Esophagus muscularis mucosa (tissue), 4 donors: ENCODE results near the gene ASB4. TPM values are rescaled to one million over a fixed set of nuclear protein-coding genes. Genes with fewer than 3 reads are reported as not detected.

Experiments
- DNase-seq: peaks from one replicate; pipeline ENCODE4 v3.0.0-alpha.2; 2017; ENCODE audit errors: extremely low spot score
- H3K27ac ChIP-seq, 4 donors: fragments of 200-600 bp; sonication (generic); replicated peaks in 1 of 4; 1 replicate in 3 of 4; 2 replicates in 1 of 4; pipeline ENCODE4 v1.5.1; 2016 to 2019; ENCODE audit warnings: mild to moderate bottlenecking in 1 of 4
- H3K27me3 ChIP-seq, 4 donors: fragments of 200-600 bp; sonication (generic); one replicate each; pipeline versions ENCODE4 v1.5.1 to v1.6.0; 2016 to 2019
- H3K36me3 ChIP-seq, 4 donors: fragments of 200-600 bp; sonication (generic); one replicate each; pipeline ENCODE4 v1.5.1; 2016 to 2019
- H3K4me1 ChIP-seq, 4 donors: fragments of 200-600 bp; sonication (generic); one replicate each; pipeline ENCODE4 v1.5.1; 2016 to 2019
- H3K4me3 ChIP-seq, 4 donors: fragments of 200-600 bp; sonication (generic); 1 replicate in 2 of 4; 2 replicates in 2 of 4; pipeline ENCODE4 v1.5.1; 2016 to 2019; ENCODE audit warnings: mild to moderate bottlenecking in 4 of 4, moderate library complexity in 1 of 4
- H3K9me3 ChIP-seq, 4 donors: fragments of 200-600 bp; sonication (generic); 1 replicate in 3 of 4; 2 replicates in 1 of 4; pipeline ENCODE4 v1.5.1; 2016 to 2019
- EP300 ChIP-seq: sonication (generic); formaldehyde crosslinking; IDR thresholded peaks from one replicate; pipeline ENCODE4 v1.6.1; 2017; ENCODE audit warnings: antibody characterized with exemption
- POLR2A ChIP-seq: fragments of 450-650 bp; IDR thresholded peaks from one replicate; pipeline ENCODE4 v1.6.1; 2017; ENCODE audit warnings: antibody characterized with exemption, moderate library complexity, mild to moderate bottlenecking, low read depth
- POLR2AphosphoS5 ChIP-seq, 2 donors: sonication (generic); formaldehyde crosslinking; IDR thresholded peaks; one replicate each; pipeline ENCODE4 v1.6.1; 2017; ENCODE audit warnings: antibody characterized with exemption in 2 of 2
- WGBS: methylation state at CpG from one replicate; pipeline ENCODE4 v1.1.5; 2018; 5-methylcytosine and 5-hydroxymethylcytosine counted together
- intact Hi-C: fragments of 100-400 bp; cut with DNase I; formaldehyde crosslinking; loops from one replicate; pipeline ENCODE4 v1.15.1; 2023
- total RNA-seq, 4 donors: library from RNA; depleted of rRNA; stranded (reverse); fragments of >200 nt; gene quantifications; one replicate each; pipeline versions ENCODE4 v1.1.0 to v1.2.1, GENCODE V29; 2016
- TF ChIP-seq, protein P1 (sequence below), 3 experiments: fragments of 200-600 bp in 2 of 3; fragments of 450-650 bp in 1 of 3; sonication (generic) in 2 of 3; IDR thresholded peaks; one replicate each; pipeline ENCODE4 v1.5.1; 2017 to 2019; ENCODE audit warnings: antibody characterized with exemption in 3 of 3, mild to moderate bottlenecking in 2 of 3, moderate library complexity in 1 of 3

The ASB4 gene
- total RNA-seq, 4 donors from 2014 or later, result under 0.01 to 0.32 TPM; not detected in 2

- H3K4me1 ChIP-seq, result peaks cover 0 to 8% (median 2%) of the 10 kb centered on the region in 4 donors
- no peak for DNase-seq
- H3K27me3 ChIP-seq, result no peaks in the 10 kb centered on the region
- no peaks in the 10 kb centered on the region for H3K9me3 ChIP-seq
- H3K27ac ChIP-seq, result no peak overlapping the region
- TF ChIP-seq POLR2A (no peak), EP300 (no peak), POLR2AphosphoS5 (IDR thresholded peaks at IDR 0.05) (no peak)
- TF ChIP-seq, protein P1, sequence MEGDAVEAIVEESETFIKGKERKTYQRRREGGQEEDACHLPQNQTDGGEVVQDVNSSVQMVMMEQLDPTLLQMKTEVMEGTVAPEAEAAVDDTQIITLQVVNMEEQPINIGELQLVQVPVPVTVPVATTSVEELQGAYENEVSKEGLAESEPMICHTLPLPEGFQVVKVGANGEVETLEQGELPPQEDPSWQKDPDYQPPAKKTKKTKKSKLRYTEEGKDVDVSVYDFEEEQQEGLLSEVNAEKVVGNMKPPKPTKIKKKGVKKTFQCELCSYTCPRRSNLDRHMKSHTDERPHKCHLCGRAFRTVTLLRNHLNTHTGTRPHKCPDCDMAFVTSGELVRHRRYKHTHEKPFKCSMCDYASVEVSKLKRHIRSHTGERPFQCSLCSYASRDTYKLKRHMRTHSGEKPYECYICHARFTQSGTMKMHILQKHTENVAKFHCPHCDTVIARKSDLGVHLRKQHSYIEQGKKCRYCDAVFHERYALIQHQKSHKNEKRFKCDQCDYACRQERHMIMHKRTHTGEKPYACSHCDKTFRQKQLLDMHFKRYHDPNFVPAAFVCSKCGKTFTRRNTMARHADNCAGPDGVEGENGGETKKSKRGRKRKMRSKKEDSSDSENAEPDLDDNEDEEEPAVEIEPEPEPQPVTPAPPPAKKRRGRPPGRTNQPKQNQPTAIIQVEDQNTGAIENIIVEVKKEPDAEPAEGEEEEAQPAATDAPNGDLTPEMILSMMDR (IDR thresholded peaks at IDR 0.05), result peak in 1 of 3 experiments; percentile 3
- WGBS, result 60% methylated on average over 18 of the region's 18 CpGs
- H3K36me3 ChIP-seq, result no peaks in the 10 kb centered on the region
- no peak overlapping the region for H3K4me3 ChIP-seq
- intact Hi-C loops, result no loop called here
Measured at GRCh38 chr7:95478272-95479037, 7.3 kb upstream of the ASB4 start.

DNA sequence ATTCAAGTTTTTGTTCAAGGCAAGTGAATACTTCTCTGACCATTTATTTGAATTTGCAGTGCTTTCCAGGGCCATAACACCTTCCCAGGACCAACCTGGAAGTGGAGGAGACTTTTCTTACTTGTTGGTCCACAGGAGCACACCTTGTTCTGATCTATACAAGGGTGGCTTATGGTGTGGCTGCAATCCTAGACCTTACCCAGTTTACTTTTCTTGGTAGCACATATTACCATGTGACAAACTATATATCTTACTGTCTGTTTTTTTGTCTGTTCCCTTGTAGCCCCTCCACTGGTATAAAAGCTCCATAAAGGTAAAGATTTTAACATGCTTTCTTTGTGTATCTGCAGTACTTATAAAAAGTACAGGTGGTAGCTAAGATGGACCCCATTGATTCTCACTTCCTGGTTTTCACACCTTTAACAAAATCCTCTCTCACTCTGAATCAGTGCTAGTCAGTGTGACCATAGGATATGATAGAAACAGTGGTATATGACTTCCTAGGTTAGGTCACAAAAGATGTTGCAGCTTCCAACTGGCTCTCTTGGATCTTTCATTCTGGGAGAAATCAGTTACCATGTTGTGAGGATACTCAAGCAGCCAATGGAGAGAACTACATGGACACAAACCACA is 5.6 kb upstream of the ASB4 start:
- H3K27me3 ChIP-seq, result no peaks in the 10 kb centered on the region
- intact Hi-C loops, result no loop called here
- TF ChIP-seq EP300, result no peak
- no peak for TF ChIP-seq POLR2A
- TF ChIP-seq POLR2AphosphoS5 (IDR thresholded peaks at IDR 0.05), result no peak
- TF ChIP-seq, protein P1 (IDR thresholded peaks at IDR 0.05), result no peak
- no peak for DNase-seq
- peaks cover 0 to 8% (median 2%) of the 10 kb centered on the region in 4 donors for H3K4me1 ChIP-seq
- H3K9me3 ChIP-seq, result no peaks in the 10 kb centered on the region
- no peak overlapping the region for H3K4me3 ChIP-seq
- H3K27ac ChIP-seq, result no peak overlapping the region
- H3K36me3 ChIP-seq, result no peaks in the 10 kb centered on the region

DNA sequence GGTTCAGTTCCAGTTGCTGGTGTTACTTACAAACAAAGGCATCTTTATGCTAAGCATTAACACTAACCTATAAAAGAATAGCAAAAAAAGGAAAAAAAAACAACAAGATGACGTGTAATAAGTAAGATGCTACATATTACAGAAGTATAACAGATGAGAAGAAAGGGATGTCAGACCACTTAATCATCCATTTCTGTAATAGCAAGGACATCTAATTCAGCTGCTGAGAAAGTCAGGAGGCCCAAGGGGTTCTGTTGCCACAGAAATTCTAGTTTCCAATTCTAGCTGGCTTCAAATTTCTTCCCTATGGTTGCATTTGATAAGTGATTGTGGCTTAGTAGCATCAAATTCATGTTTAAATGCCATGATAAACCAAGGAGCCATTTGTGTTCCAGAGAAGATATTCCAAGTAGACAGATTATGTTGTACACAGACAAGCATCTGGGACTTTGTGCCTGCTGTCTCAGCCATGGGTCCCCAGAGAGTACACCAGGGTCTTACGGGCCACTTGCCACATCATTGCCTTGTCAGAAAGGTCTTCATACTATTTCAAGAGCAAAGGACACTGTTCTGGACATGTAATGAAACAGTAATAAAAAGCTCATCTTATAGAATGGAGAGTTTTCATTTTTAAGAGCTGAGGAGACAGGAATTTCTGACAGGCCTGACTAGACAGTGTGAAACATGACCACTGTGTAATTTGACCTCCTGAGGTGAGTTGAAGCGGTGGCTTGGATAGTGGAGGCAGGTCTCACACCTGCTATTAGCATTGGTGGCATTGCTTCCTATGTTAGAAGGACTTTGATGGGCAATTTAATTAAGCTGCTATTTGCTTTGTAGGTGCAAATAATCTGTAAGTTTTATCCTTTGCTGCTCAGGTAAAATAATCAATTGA is 4.2 kb upstream of the ASB4 start:
- DNase-seq, result no peak
- Histone ChIP-seq H3K36me3 (no peaks in the 10 kb centered on the region), H3K27me3 (no peaks in the 10 kb centered on the region), H3K4me1 (peaks cover 0 to 8% (median 2%) of the 10 kb centered on the region in 4 donors), H3K4me3 (no peak overlapping the region), H3K27ac (no peak overlapping the region), H3K9me3 (no peaks in the 10 kb centered on the region)
- WGBS, result 79% methylated on average over 3 of the region's 3 CpGs
- TF ChIP-seq POLR2AphosphoS5 (IDR thresholded peaks at IDR 0.05) (no peak), POLR2A (no peak), EP300 (no peak)
- TF ChIP-seq, protein P1 (IDR thresholded peaks at IDR 0.05), result no peak
- intact Hi-C loops, result no loop called here

DNA sequence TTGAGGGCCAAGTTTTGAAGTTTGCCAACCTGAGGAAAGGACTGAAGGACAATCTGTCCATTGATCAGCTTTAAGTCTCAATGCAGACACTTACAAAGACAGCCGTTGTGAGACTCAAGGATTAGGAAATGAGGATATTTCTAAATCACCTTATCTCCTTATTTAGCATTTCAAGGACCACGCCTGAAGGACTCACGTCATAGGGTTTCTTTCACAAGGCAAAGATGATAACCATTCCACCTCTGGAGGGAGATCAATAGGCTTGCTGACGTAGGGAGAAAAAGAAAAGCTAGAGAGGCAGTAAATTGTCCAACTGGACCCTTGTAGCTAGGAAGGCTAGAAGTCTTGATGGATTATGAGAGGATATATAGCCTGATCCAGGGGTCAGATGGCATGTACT is 3.3 kb upstream of the ASB4 start:
- WGBS, result 78% methylated on average over 4 of the region's 4 CpGs
- Histone ChIP-seq H3K36me3 (no peaks in the 10 kb centered on the region), H3K9me3 (no peaks in the 10 kb centered on the region), H3K4me3 (no peak overlapping the region), H3K4me1 (no peaks in the 10 kb centered on the region), H3K27me3 (no peaks in the 10 kb centered on the region), H3K27ac (no peak overlapping the region)
- no peak for DNase-seq
- TF ChIP-seq EP300 (no peak), POLR2A (no peak), POLR2AphosphoS5 (IDR thresholded peaks at IDR 0.05) (no peak)
- TF ChIP-seq, protein P1 (IDR thresholded peaks at IDR 0.05), result no peak
- intact Hi-C loops, result no loop called here
